ENCODE data around the gene CNTFR. TPM values are rescaled to one million over a fixed set of nuclear protein-coding genes. Genes with fewer than 3 reads are reported as not detected.

CNTFR gene
- total RNA-seq, 4 donors from 2014 or later: 41.9 to 81.5 (median 60.4) TPM

- ATAC-seq (ENCODE audit: low FRiP score) (peak; percentile 26), DNase-seq (ENCODE audit: low spot score) (no peak)
- TF ChIP-seq, protein P1, sequence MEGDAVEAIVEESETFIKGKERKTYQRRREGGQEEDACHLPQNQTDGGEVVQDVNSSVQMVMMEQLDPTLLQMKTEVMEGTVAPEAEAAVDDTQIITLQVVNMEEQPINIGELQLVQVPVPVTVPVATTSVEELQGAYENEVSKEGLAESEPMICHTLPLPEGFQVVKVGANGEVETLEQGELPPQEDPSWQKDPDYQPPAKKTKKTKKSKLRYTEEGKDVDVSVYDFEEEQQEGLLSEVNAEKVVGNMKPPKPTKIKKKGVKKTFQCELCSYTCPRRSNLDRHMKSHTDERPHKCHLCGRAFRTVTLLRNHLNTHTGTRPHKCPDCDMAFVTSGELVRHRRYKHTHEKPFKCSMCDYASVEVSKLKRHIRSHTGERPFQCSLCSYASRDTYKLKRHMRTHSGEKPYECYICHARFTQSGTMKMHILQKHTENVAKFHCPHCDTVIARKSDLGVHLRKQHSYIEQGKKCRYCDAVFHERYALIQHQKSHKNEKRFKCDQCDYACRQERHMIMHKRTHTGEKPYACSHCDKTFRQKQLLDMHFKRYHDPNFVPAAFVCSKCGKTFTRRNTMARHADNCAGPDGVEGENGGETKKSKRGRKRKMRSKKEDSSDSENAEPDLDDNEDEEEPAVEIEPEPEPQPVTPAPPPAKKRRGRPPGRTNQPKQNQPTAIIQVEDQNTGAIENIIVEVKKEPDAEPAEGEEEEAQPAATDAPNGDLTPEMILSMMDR (IDR thresholded peaks at IDR 0.05): no peak
These were observed 67.2 kb downstream of the CNTFR start for GRCh38 chr9:34522091-34522887.

DNA sequence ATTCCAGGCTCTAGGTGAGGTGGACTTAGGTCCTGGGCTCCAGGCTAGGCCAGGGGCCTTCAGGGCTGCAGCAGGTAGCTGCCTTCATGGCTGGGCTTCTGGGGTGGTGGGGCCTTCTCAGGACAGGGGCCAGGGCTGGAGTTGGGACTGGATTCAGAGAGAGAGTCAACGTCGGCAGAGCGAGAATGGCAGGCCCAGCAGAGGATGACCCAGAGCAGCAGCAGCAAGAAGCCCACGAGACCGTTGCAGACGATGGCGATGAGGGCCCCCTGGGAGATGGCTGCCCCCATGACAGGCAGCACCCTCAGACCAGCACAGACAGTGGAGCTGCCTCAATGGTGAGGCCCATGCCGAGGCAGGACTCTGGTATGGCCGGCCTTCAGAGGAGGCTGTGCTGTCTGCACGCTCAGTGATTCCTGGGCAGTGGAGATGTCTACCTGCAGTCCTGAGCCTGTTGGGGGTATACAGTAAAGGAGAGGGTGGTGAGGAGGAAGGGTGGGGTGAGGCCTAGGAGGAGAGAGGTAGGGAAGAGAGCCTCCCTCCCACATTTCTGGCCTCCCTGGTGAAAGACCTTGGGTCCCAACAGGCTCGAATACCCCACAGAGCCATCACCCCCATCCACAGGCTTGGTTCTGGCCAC is 68.0 kb downstream of the CNTFR start:
- no peak for DNase-seq (ENCODE audit: low spot score)
- TF ChIP-seq, protein P1 (IDR thresholded peaks at IDR 0.05): no peak
- ATAC-seq (ENCODE audit: low FRiP score): no peak

DNA sequence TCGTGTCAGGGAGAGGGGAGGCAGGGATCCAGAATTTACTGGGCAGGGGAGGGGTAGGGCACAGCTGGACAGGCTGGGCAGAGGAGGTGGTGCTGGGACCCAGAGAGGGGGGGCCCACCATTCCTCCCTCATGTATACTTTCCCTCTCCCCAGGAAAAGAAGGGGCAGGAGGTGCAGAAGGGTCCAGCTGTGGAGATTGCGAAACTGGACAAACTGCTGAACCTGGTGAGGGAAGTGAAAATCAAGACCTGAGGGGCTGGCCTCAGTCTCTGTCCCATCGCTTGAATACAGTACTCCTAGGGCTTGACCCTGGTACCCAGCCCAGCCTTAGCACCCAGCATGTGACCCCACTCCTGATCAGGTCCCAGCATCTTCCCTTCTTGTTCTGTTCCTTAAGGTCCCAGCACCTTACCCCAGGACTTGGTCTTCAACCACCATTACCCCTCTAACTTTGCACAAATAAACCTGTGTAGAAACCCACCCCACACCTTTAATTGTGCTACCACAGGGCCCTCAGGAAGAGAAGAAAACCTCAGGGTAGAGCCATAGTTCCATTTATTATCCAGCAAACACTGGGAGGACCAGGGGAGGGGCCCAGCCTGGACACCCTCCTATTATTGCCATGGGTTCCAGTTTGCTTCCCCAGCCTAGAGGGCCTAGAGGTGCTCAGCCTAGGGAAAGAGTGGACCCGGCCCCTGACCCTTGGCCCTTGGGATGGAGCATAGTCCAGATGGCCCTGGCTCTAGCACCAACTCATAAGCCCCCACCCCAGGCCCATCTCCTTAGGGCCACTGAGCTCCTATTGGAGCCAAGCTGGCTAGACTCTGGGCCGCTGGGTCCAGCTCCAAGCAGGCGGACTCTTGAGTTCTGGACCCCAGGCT is 68.8 kb downstream of the CNTFR start:
- TF ChIP-seq, protein P1 (IDR thresholded peaks at IDR 0.05): no peak
- DNase-seq (ENCODE audit: low spot score) (no peak), ATAC-seq (ENCODE audit: low FRiP score) (no peak)

DNA sequence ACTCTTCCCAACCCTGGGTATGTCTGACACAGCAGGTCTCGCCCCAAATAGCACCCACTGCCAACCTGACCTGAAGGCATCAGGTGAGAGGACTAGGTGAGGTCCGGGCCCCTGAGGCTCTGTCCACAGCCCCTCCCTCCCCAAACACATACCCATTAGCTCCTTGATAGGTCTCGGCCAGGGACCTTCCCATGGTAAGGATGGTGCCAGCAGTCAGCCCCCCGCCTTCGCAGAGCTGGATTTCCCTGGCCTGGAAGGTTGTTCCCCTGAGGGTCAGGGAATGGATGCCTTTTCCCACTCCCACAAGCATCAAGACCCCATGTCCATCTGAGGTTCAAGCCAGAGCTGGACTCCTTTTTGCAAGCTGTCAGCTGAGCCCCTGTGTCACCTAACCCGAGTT is 69.4 kb downstream of the CNTFR start:
- TF ChIP-seq, protein P1 (IDR thresholded peaks at IDR 0.05): no peak
- ATAC-seq (ENCODE audit: low FRiP score): no peak
- DNase-seq (ENCODE audit: low spot score): no peak

DNA sequence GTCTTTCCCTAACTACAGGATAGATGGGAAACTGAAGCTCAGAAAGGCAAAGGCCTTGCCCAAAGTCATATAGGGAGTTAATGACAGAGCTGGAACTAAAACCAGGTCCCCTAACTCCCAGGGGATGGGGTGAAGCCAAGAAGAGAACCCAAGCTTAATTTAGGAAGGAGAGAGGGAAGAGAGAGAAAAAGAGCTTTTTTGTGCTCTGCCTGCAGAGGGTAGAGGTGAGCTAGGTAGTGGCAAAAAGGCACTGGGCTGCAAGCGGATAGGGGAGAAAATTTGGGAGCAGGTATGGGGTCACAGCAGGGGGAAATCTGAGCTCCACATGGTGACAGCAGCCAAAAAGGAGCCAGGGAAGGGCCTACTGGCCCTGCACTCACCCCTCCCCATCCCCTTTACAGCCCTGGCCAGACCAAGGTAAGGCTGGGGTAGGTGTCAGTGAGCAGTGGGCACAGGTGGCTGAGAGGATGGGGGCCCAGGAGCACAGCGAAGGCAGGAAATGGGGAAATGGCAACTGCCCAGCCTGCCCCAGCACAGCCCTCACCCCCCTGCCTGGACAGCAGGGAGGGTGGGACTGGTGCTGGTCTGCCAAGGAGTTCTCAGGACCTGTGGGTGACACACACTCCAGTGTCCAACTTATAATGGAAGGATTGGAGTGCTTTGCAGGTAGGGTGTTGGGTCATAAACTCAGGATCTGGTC is 70.1 kb downstream of the CNTFR start:
- ATAC-seq (ENCODE audit: low FRiP score) (no peak), DNase-seq (ENCODE audit: low spot score) (no peak)
- TF ChIP-seq, protein P1 (IDR thresholded peaks at IDR 0.05): no peak

GRCh38 chr9:34518896-34519295 is 70.6 kb downstream of the CNTFR start:
- no peak for DNase-seq (ENCODE audit: low spot score)
- TF ChIP-seq, protein P1 (IDR thresholded peaks at IDR 0.05): no peak
- no peak for ATAC-seq (ENCODE audit: low FRiP score)
